ENCODE data around the gene TTYH1.

The TTYH1 gene

GRCh38 chr19:54473892-54474372 is 58.7 kb downstream of the TTYH1 start:
- in situ Hi-C loops (cut with MboI; ENCODE audit: low sequenced_read_pairs), result no loop called here

GRCh38 chr19:54475706-54476105 is 60.4 kb downstream of the TTYH1 start:
- in situ Hi-C loops (cut with MboI; ENCODE audit: low sequenced_read_pairs), result no loop called here

GRCh38 chr19:54477650-54478049 is 62.4 kb downstream of the TTYH1 start:
- in situ Hi-C loops (cut with MboI; ENCODE audit: low sequenced_read_pairs), result no loop called here

GRCh38 chr19:54478677-54479266 is 63.5 kb downstream of the TTYH1 start:
- in situ Hi-C loops (cut with MboI; ENCODE audit: low sequenced_read_pairs), result no loop called here

DNA sequence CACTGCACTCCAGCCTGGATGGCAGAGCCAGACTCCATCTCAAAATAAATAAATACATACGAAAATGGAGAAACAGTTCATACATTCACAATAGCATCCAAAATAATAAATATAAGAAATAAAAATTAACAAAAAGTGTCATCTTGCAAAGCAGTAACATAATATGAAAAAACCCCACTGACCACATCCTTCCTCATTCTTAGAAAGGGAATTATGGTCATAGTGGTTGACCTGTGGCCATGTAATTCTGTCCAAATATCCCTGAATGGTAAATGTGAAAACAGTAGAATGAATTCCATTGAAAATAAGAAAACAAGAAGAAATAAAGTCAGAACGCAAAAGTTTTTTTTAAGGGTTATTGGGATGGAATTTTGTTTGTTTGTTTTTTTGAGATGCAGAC is 64.8 kb downstream of the TTYH1 start:
- in situ Hi-C loops (cut with MboI; ENCODE audit: low sequenced_read_pairs), result no loop called here

- in situ Hi-C loops (cut with MboI; ENCODE audit: low sequenced_read_pairs), result no loop called here
These were observed 66.2 kb downstream of the TTYH1 start for GRCh38 chr19:54481326-54481930.

DNA sequence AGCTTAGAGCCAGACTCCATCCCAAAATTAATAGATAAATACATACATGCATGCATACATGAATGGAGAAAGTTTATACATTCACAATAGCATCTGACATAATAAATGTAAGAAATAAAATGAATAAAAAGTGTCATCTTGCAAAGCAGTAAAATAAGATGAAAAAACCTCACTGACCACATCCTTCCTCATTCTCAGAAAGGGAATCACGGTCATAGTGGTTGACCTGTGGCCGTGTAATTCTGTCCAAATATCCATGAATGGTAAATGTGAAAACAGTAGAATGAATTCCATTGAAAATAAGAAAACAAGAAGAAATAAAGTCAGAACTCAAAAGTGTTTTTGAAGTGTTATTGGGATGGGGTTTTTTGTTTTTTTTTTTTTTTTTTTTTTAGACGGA is 67.6 kb downstream of the TTYH1 start:
- in situ Hi-C loops (cut with MboI; ENCODE audit: low sequenced_read_pairs), result no loop called here

DNA sequence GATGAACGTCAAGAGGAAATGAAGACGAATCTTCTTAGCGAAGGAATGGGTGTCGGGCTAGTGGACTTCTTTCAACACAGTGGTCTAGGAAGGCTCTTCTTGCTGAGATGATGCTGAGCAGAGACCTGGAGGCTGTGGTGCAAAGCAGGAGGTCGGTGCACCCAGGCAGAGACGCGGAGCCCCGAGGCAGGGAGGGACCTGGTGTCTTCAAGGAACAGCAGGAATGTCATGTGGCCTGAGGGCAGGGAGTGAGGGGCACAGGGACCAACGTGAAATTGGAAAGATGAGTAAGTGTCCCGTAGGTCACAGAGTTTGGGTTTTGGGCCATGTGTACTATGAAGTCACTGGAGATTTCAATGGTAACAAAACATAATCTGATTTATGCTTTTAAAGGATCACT is 69.2 kb downstream of the TTYH1 start:
- in situ Hi-C loops (cut with MboI; ENCODE audit: low sequenced_read_pairs), result no loop called here

DNA sequence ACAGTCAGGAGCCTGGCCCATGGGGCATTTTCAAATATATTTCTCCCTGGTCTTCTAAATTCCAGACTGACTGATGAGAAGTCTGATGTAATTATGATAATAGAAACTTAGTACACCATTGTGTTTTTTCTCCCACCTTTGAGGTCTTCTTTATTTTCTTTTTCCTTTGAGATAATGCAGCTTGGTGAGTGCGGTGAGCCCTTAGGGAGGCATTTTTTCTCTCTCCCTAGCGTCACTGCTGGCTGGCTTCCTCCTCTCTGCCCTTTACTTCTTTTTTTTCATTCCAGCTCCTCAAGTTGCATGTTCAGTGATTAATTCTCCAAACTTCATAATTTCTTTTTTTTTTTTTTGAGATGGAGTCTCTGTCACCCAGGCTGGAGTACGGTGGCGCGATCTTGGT is 70.6 kb downstream of the TTYH1 start:
- in situ Hi-C loops (cut with MboI; ENCODE audit: low sequenced_read_pairs), result no loop called here
